CD14-positive monocyte (primary cell): ENCODE measurements around the gene MRM3. TPM values are rescaled to one million over a fixed set of nuclear protein-coding genes. Genes with fewer than 3 reads are reported as not detected.
"Not testable (repeated sequence)": the region's sequence is repeated elsewhere in the genome, so short reads cannot be mapped to it uniquely, and the experiment has no call there.

Experiments used
- DNase-seq, 3 donors: peaks; one replicate each; pipeline ENCODE4 v3.0.0-alpha.2; 2011 to 2022
- H2AFZ ChIP-seq: 2 replicates; pipeline ENCODE4 v1.6.0; 2012; ENCODE audit warnings: mild to moderate bottlenecking, low read depth, low read length, inconsistent platforms; ENCODE audit not compliant: insufficient read depth, poor library complexity, severe bottlenecking
- H3K27ac ChIP-seq, 2 donors: 1 replicate in 1 of 2; 2 replicates in 1 of 2; pipeline ENCODE4 v1.5.1; 2012 to 2013; ENCODE audit warnings: low read length in 2 of 2, control low read depth in 1 of 2, inconsistent platforms in 1 of 2, low read depth in 1 of 2, mild to moderate bottlenecking in 1 of 2
- H3K27me3 ChIP-seq, 2 donors: one replicate each; pipeline versions ENCODE4 v1.6.0 to v1.6.1; 2011 to 2013; ENCODE audit warnings: low read length in 2 of 2; ENCODE audit not compliant: control insufficient read depth in 2 of 2, insufficient read depth in 2 of 2
- H3K36me3 ChIP-seq, 2 donors: replicated peaks in 1 of 2; 1 replicate in 1 of 2; 2 replicates in 1 of 2; pipeline versions ENCODE4 v1.5.1 to v1.6.1; 2012 to 2013; ENCODE audit warnings: low read length in 2 of 2, control low read depth in 1 of 2, inconsistent platforms in 1 of 2, mild to moderate bottlenecking in 1 of 2; ENCODE audit not compliant: insufficient read depth in 2 of 2, control insufficient read depth in 1 of 2
- H3K4me1 ChIP-seq, 2 donors: 1 replicate in 1 of 2; 2 replicates in 1 of 2; pipeline versions ENCODE4 v1.5.1 to v1.6.1; 2012 to 2013; ENCODE audit warnings: low read length in 2 of 2, control low read depth in 1 of 2, inconsistent platforms in 1 of 2, mild to moderate bottlenecking in 1 of 2, moderate library complexity in 1 of 2; ENCODE audit not compliant: insufficient read depth in 2 of 2, control insufficient read depth in 1 of 2
- H3K4me2 ChIP-seq: replicated peaks from 2 replicates; pipeline ENCODE3; 2012; ENCODE audit warnings: low read length, moderate library complexity, mild to moderate bottlenecking; ENCODE audit not compliant: poor library complexity, severe bottlenecking; ENCODE audit errors: extremely low read depth
- H3K4me3 ChIP-seq, 3 experiments: fragments of 200-600 bp in 1 of 3; sonication (generic) in 1 of 3; replicated peaks in 1 of 3; 1 replicate in 2 of 3; 2 replicates in 1 of 3; pipeline ENCODE4 v1.5.1; 2011 to 2013; ENCODE audit warnings: low read length in 3 of 3, mild to moderate bottlenecking in 3 of 3, control low read depth in 2 of 3, low read depth in 2 of 3, inconsistent platforms in 1 of 3, moderate library complexity in 1 of 3
- H3K79me2 ChIP-seq: 2 replicates; pipeline ENCODE4 v1.6.0; 2012; ENCODE audit warnings: mild to moderate bottlenecking, control low read depth, inconsistent platforms, low read length, moderate library complexity; ENCODE audit not compliant: insufficient read depth
- H3K9ac ChIP-seq: 2 replicates; pipeline ENCODE4 v1.6.0; 2017; ENCODE audit warnings: low read length, mild to moderate bottlenecking; ENCODE audit not compliant: insufficient read depth, poor library complexity, severe bottlenecking
- H3K9me3 ChIP-seq, 2 donors: replicated peaks in 1 of 2; 1 replicate in 1 of 2; 2 replicates in 1 of 2; pipeline versions ENCODE4 v1.5.1 to v1.6.1; 2012 to 2013; ENCODE audit warnings: low read length in 2 of 2, control low read depth in 1 of 2; ENCODE audit not compliant: control insufficient read depth in 1 of 2, insufficient read depth in 1 of 2
- H4K20me1 ChIP-seq: 2 replicates; pipeline ENCODE4 v1.6.0; 2012; ENCODE audit warnings: mild to moderate bottlenecking, low read length, control low read depth, moderate library complexity; ENCODE audit not compliant: insufficient read depth
- H3K27ac Mint-ChIP-seq, 7 donors: one replicate each; pipeline ENCODE4 v1.8.0; 2020; ENCODE audit warnings: mild to moderate bottlenecking in 7 of 7, mixed read lengths in 7 of 7, moderate library complexity in 6 of 7, inconsistent platforms in 2 of 7
- H3K27me3 Mint-ChIP-seq, 3 donors: one replicate each; pipeline ENCODE4 v1.8.0; 2021 to 2022; ENCODE audit warnings: low read depth in 3 of 3, mild to moderate bottlenecking in 3 of 3, mixed read lengths in 3 of 3, moderate library complexity in 3 of 3, inconsistent platforms in 1 of 3
- H3K36me3 Mint-ChIP-seq, 2 donors: one replicate each; pipeline ENCODE4 v1.8.0; 2020; ENCODE audit warnings: mixed read lengths in 2 of 2, inconsistent platforms in 1 of 2, mild to moderate bottlenecking in 1 of 2
- H3K4me1 Mint-ChIP-seq: one replicate; pipeline ENCODE4 v1.8.0; 2020; ENCODE audit warnings: mild to moderate bottlenecking, mixed read lengths
- H3K4me3 Mint-ChIP-seq, 2 donors: one replicate each; pipeline ENCODE4 v1.8.0; 2020; ENCODE audit warnings: mild to moderate bottlenecking in 2 of 2, mixed read lengths in 2 of 2, moderate library complexity in 1 of 2
- H3K9me3 Mint-ChIP-seq, 7 donors: one replicate each; pipeline ENCODE4 v1.8.0; 2020 to 2022; ENCODE audit warnings: mixed read lengths in 7 of 7, mild to moderate bottlenecking in 6 of 7, moderate library complexity in 6 of 7, inconsistent platforms in 2 of 7
- WGBS: methylation state at CpG from one replicate; pipeline ENCODE4 v1.1.5; 2013; ENCODE audit warnings: missing lambda C conversion rate; ENCODE audit not compliant: insufficient coverage; 5-methylcytosine and 5-hydroxymethylcytosine counted together
- intact Hi-C, 2 donors: fragments of 100-400 bp; cut with micrococcal nuclease; formaldehyde crosslinking; loops; one replicate each; pipeline versions ENCODE4 v1.15.0 to v1.15.1; 2023
- polyA plus RNA-seq, 3 donors: library from polyadenylated mRNA; depleted of rRNA in 1 of 3; unstranded in 2 of 3; stranded (reverse) in 1 of 3; fragments of 300-500 nt in 2 of 3; fragments of >200 nt in 1 of 3; fragmentation: Illumina TruSeq in 2 of 3; gene quantifications; 1 replicate in 2 of 3; 2 replicates in 1 of 3; pipeline ENCODE4 v1.2.3, GENCODE V29; 2012 to 2021
- TF ChIP-seq, protein P1 (sequence below): fragments of 200-600 bp; IDR thresholded peaks from one replicate; pipeline ENCODE4 v1.8.0; 2022; ENCODE audit warnings: antibody characterized with exemption, mild to moderate bottlenecking

MRM3 gene
- polyA plus RNA-seq, 3 donors, result 9.3 to 15.4 (median 12.8) TPM

DNA sequence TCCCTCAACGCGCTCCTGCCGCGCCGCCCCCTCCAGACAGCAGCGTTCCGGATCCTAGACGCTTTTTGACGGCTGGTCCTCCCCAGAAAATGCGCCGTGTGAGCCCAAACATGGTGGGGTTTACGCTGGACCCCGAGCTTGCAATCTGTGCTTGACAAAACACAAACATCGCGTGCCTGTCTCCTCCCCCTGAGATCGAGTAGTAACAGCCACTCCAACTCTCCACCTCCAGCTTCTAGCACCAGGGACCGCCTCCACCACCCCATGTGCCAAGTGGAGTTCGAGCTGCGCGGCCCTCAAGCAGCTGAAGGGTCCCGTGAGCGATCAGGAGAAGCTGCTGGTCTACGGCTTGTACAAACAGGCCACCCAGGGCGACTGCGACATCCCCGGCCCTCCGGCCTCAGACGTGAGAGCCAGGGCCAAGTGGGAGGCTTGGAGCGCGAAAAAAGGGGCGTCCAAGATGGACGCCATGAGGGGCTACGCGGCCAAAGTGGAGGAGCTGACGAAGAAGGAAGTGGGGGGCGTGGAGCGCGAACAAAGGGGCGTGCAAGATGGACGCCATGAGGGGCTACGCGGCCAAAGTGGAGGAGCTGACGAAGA lies 29.4 kb upstream of the MRM3 start:
- Histone ChIP-seq H3K4me3 (peak overlapping the region; percentile 36 to 87 (median 62)), H3K27ac (peak overlapping the region in 1 of 2 donors; percentile 84), H3K9ac (peak overlapping the region; percentile 89), H3K79me2 (peaks cover 33% of the 10 kb centered on the region), H4K20me1 (peaks cover 5% of the 10 kb centered on the region), H3K4me1 (peaks cover 19 to 26% of the 10 kb centered on the region in 2 donors), H3K36me3 (peaks cover 14 to 22% of the 10 kb centered on the region in 2 donors), H3K4me2 (peak overlapping the region; percentile 98), H3K27me3 (no peaks in the 10 kb centered on the region), H2AFZ (peak overlapping the region; percentile 99), H3K9me3 (no peaks in the 10 kb centered on the region)
- Mint-ChIP-seq H3K27me3 (peaks cover 0 to 7% (median 2%) of the 10 kb centered on the region in 3 donors), H3K27ac (peak overlapping the region; percentile 46 to 92 (median 87)), H3K36me3 (peaks cover 24% of the 10 kb centered on the region in 2 donors), H3K4me1 (peaks cover 29% of the 10 kb centered on the region), H3K9me3 (peaks cover 0 to 3% (median 0%) of the 10 kb centered on the region in 7 donors), H3K4me3 (peak overlapping the region; percentile 93 to 94)
- DNase-seq, result peak in 1 of 3 donors; percentile 22
- WGBS, result 21% methylated on average over 21 of the region's 43 CpGs
- intact Hi-C loops, result loop anchor here (5.0 kb wide), 2 partner anchors 35 to 605 kb away; no protein-coding TSS in a partner anchor
- TF ChIP-seq, protein P1, sequence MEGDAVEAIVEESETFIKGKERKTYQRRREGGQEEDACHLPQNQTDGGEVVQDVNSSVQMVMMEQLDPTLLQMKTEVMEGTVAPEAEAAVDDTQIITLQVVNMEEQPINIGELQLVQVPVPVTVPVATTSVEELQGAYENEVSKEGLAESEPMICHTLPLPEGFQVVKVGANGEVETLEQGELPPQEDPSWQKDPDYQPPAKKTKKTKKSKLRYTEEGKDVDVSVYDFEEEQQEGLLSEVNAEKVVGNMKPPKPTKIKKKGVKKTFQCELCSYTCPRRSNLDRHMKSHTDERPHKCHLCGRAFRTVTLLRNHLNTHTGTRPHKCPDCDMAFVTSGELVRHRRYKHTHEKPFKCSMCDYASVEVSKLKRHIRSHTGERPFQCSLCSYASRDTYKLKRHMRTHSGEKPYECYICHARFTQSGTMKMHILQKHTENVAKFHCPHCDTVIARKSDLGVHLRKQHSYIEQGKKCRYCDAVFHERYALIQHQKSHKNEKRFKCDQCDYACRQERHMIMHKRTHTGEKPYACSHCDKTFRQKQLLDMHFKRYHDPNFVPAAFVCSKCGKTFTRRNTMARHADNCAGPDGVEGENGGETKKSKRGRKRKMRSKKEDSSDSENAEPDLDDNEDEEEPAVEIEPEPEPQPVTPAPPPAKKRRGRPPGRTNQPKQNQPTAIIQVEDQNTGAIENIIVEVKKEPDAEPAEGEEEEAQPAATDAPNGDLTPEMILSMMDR, result no peak

DNA sequence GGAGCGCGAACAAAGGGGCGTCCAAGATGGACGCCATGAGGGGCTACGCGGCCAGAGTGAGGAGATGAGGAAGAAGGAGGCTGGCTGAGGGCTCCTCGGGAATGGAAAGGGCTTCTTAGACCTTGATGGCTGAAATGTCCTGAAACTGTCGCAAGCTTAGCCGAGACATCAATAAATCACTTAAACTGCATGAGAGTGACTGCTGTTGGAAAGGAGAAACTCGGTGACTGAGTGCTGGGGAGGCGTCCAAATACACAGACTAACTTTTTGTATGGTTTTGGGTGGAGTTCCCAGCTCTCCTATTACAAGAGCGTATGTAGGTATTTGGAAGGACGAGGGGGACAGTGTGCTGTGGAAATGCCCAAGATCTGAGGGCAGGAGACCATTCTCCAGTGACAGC lies 28.7 kb upstream of the MRM3 start:
- H3K27me3 Mint-ChIP-seq, result peaks cover 0 to 2% (median 2%) of the 10 kb centered on the region in 3 donors
- H3K36me3 ChIP-seq, result peaks cover 15 to 21% of the 10 kb centered on the region in 2 donors
- peak overlapping the region; percentile 61 to 68 for H3K4me3 Mint-ChIP-seq
- H3K9ac ChIP-seq, result no peak overlapping the region
- H3K4me3 ChIP-seq, result no peak overlapping the region
- no peak overlapping the region for H3K27ac ChIP-seq
- peaks cover 0 to 3% (median 0%) of the 10 kb centered on the region in 7 donors for H3K9me3 Mint-ChIP-seq
- H3K27ac Mint-ChIP-seq, result peak overlapping the region in 2 of 7 donors; percentile 21 to 61
- H2AFZ ChIP-seq, result no peak overlapping the region
- peak overlapping the region; percentile 21 for H3K4me2 ChIP-seq
- peaks cover 17 to 21% of the 10 kb centered on the region in 2 donors for H3K36me3 Mint-ChIP-seq
- TF ChIP-seq, protein P1, result no peak
- WGBS, result 92% methylated on average over 10 of the region's 13 CpGs
- H3K79me2 ChIP-seq, result peaks cover 26% of the 10 kb centered on the region
- peaks cover 29% of the 10 kb centered on the region for H3K4me1 Mint-ChIP-seq
- intact Hi-C loops, result loop anchor here (5.0 kb wide), 2 partner anchors 36 to 606 kb away; no protein-coding TSS in a partner anchor
- H3K27me3 ChIP-seq, result no peaks in the 10 kb centered on the region
- DNase-seq, result no peak
- peaks cover 5% of the 10 kb centered on the region for H4K20me1 ChIP-seq
- no peaks in the 10 kb centered on the region for H3K9me3 ChIP-seq
- peaks cover 19 to 26% of the 10 kb centered on the region in 2 donors for H3K4me1 ChIP-seq

DNA sequence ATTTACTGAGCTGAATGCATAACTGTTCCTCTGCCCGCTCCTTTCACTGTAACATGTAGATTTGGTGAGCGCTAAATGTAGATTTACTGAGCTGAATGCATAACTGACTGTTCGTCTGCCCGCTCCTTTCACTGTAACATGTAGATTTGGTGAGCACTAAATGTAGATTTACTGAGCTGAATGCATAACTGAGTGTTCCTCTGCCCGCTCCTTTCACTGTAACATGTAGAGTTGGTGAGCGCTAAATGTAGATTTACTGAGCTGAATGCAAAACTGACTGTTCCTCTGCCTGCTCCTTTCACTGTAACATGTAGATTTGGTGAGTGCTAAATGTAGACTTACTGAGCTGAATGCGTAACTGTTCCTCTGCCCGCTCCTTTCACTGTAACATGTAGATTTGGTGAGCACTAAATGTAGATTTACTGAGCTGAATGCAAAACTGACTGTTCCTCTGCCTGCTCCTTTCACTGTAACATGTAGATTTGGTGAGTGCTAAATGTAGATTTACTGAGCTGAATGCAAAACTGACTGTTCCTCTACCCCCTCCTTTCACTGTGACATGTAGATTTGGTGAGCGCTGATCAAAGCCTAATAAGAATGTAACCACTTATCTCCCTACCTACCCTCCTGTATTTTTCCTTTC lies 26.7 kb upstream of the MRM3 start:
- Mint-ChIP-seq H3K36me3 (peaks cover 27 to 33% of the 10 kb centered on the region in 2 donors), H3K4me1 (peaks cover 18% of the 10 kb centered on the region)
- H3K27ac ChIP-seq, H3K9ac ChIP-seq, H3K27me3 Mint-ChIP-seq, H3K4me2 ChIP-seq, H2AFZ ChIP-seq, H3K4me3 ChIP-seq, H3K27ac Mint-ChIP-seq, H3K9me3 ChIP-seq, H3K9me3 Mint-ChIP-seq, H3K4me3 Mint-ChIP-seq, H4K20me1 ChIP-seq, intact Hi-C loops, H3K27me3 ChIP-seq, DNase-seq: not testable (repeated sequence)
- H3K36me3 ChIP-seq, result peaks cover 29 to 36% of the 10 kb centered on the region in 2 donors
- peaks cover 14% of the 10 kb centered on the region for H3K79me2 ChIP-seq
- WGBS, result 100% methylated on average over 6 of the region's 9 CpGs
- H3K4me1 ChIP-seq, result peaks cover 18 to 25% of the 10 kb centered on the region in 2 donors
